ENCODE measurements around the gene PDGFA. TPM values are rescaled to one million over a fixed set of nuclear protein-coding genes. Genes with fewer than 3 reads are reported as not detected.
"Not testable (repeated sequence)": the region's sequence is repeated elsewhere in the genome, so short reads cannot be mapped to it uniquely, and the experiment has no call there.

PDGFA gene
- total RNA-seq, 1 experiment from 2014 or later = 20.1 TPM

GRCh38 chr7:553636-554111 is 34.0 kb upstream of the PDGFA start:
- Mint-ChIP-seq H3K4me1 (ENCODE audit: insufficient read depth, unreplicated experiment) (no peaks in the 10 kb centered on the region), H3K27me3 (ENCODE audit: insufficient read depth, unreplicated experiment) (no peaks in the 10 kb centered on the region), H3K4me3 (ENCODE audit: unreplicated experiment) (no peak overlapping the region), H3K36me3 (ENCODE audit: insufficient read depth, unreplicated experiment) (peaks cover 5% of the 10 kb centered on the region), H3K9me3 (ENCODE audit: unreplicated experiment) (no peaks in the 10 kb centered on the region), H3K27ac (ENCODE audit: low read depth, unreplicated experiment) (no peak overlapping the region)
- ChIA-PET CTCF (interaction anchor here (0.5 kb wide), 1 partner anchor 1688 kb away, joined by 4 read pairs; the partner anchor contains the start of genes MRM2 and NUDT1), POLR2A (no interaction called here)
- no peak for TF ChIP-seq CTCF (IDR thresholded peaks at IDR 0.05; ENCODE audit: unreplicated experiment)
- DNase-seq (ENCODE audit: unreplicated experiment) = no peak
- intact Hi-C loops (cut with micrococcal nuclease) = no loop called here
- BruUV-seq (replicated peaks) = no TSS peak

DNA sequence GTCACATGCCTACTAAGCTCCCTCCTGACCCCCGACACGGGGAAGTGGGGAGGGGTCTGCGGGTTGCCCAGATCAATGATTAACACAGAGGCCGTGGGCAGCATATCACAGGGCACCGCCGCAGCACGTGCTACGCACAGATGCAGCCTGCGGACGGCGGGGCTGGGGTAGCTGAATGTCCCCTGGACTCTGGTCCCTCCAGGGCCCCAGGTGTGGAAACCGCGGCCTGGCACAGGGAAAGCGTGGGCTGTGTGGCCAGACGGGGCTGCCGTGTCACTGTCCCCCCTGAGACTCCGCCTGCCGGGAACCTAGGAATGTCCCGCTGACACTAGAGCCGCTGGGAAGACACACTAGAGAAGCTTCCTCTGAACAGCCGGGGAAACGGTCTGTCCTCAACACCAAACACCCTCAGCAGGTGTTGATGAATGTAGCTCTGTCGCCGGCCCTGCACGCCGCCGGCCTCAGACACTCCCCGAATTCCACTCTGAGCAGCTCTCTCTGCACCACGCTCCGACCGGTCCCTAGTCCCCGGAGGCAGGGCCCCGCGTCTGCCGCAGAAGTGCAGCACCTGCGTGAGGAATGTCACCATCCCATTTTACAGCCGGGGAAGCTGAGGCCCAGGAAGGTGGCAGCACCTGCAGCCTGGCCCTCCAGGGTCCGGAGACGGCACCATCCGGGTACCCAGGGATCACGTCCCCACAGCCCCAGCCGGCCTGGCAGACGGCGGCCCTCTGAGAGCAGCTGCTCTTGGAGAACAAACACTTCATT is 33.4 kb upstream of the PDGFA start:
- Mint-ChIP-seq H3K27ac (ENCODE audit: low read depth, unreplicated experiment) (no peak overlapping the region), H3K9me3 (ENCODE audit: unreplicated experiment) (no peaks in the 10 kb centered on the region), H3K4me3 (ENCODE audit: unreplicated experiment) (no peak overlapping the region), H3K27me3 (ENCODE audit: insufficient read depth, unreplicated experiment) (no peaks in the 10 kb centered on the region), H3K36me3 (ENCODE audit: insufficient read depth, unreplicated experiment) (peaks cover 5% of the 10 kb centered on the region), H3K4me1 (ENCODE audit: insufficient read depth, unreplicated experiment) (no peaks in the 10 kb centered on the region)
- no TSS peak for BruUV-seq (replicated peaks)
- DNase-seq (ENCODE audit: unreplicated experiment) = no peak
- intact Hi-C loops (cut with micrococcal nuclease) = no loop called here
- no peak for TF ChIP-seq CTCF (IDR thresholded peaks at IDR 0.05; ENCODE audit: unreplicated experiment)
- ChIA-PET POLR2A (no interaction called here), CTCF (interaction anchor here (0.6 to 0.9 kb wide), 2 partner anchors 13 to 231 kb away, joined by 3 to 6 read pairs; no protein-coding TSS in a partner anchor)

DNA sequence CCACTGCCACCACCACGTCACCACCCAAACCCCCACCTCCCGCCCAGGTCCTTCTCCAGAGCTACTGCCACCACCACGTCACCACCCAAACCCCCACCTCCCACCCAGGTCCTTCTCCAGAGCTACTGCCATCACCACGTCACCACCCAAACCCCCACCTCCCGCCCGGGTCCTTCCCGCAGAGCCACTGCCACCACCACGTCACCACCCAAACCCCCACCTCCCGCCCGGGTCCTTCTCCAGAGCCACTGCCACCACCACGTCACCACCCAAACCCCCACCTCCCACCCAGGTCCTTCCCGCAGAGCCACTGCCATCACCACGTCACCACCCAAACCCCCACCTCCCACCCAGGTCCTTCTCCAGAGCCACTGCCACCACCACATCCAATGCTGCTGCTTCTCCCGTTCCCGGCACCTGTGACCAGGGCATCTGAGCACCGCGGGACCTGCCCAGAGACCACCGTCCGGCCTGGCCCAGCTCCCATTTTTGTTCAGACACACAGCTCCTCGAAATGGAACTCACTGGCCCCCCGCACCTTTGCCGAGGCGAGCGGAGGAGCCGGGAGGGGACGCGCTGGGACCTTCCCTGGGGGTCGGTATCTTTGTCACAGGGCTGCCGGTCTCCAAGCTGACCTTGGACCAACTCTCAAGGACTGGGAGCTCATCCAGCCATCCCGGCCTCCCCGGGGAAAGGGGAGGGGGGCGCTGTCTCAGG is 32.7 kb upstream of the PDGFA start:
- H3K27me3 Mint-ChIP-seq (ENCODE audit: insufficient read depth, unreplicated experiment); H3K4me3 Mint-ChIP-seq (ENCODE audit: unreplicated experiment); H3K27ac Mint-ChIP-seq (ENCODE audit: low read depth, unreplicated experiment); H3K9me3 Mint-ChIP-seq (ENCODE audit: unreplicated experiment); H3K4me1 Mint-ChIP-seq (ENCODE audit: insufficient read depth, unreplicated experiment); POLR2A ChIA-PET; DNase-seq (ENCODE audit: unreplicated experiment); intact Hi-C loops (cut with micrococcal nuclease); H3K36me3 Mint-ChIP-seq (ENCODE audit: insufficient read depth, unreplicated experiment); BruUV-seq (replicated peaks): not testable (repeated sequence)
- CTCF ChIA-PET = interaction anchor here (0.6 to 0.9 kb wide), 2 partner anchors 12 to 230 kb away, joined by 3 to 6 read pairs; no protein-coding TSS in a partner anchor

DNA sequence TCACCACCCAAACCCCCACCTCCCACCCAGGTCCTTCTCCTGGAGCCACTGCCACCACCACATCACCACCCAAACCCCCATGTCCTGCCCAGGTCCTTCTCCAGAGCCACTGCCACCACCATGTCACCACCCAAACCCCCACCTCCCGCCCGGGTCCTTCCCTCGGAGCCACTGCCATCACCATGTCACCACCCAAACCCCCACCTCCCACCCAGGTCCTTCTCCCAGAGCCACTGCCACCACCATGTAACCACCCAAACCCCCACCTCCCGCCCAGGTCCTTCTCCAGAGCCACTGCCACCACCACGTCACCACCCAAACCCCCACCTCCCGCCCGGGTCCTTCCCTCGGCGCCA is 31.9 kb upstream of the PDGFA start:
- CTCF ChIA-PET; BruUV-seq (replicated peaks); H3K4me1 Mint-ChIP-seq (ENCODE audit: insufficient read depth, unreplicated experiment); H3K9me3 Mint-ChIP-seq (ENCODE audit: unreplicated experiment); H3K4me3 Mint-ChIP-seq (ENCODE audit: unreplicated experiment); H3K36me3 Mint-ChIP-seq (ENCODE audit: insufficient read depth, unreplicated experiment); H3K27me3 Mint-ChIP-seq (ENCODE audit: insufficient read depth, unreplicated experiment); H3K27ac Mint-ChIP-seq (ENCODE audit: low read depth, unreplicated experiment); intact Hi-C loops (cut with micrococcal nuclease); POLR2A ChIA-PET; DNase-seq (ENCODE audit: unreplicated experiment): not testable (repeated sequence)
